ENCODE measurements around the gene PIK3R3.

Gene PIK3R3

GRCh38 chr1:46132529-46133180 is at the start of gene PIK3R3:
TSS of gene PIK3R3 (minus strand) at chr1:46132629. CDS start at chr1:46131952, 677 bp downstream.
- DNase-seq (ENCODE audit: low read depth): peak; percentile 85

GRCh38 chr1:46181343-46182260 is 49.2 kb upstream of the PIK3R3 start:
- DNase-seq (ENCODE audit: low read depth): no peak

- no peak for DNase-seq (ENCODE audit: low read depth)
Observed at GRCh38 chr1:46180082-46180616, 47.7 kb upstream of the PIK3R3 start.

- DNase-seq (ENCODE audit: low read depth): peak; percentile 37
Observed at GRCh38 chr1:46179138-46180081, 47.0 kb upstream of the PIK3R3 start.

- no peak for DNase-seq (ENCODE audit: low read depth)
Observed at GRCh38 chr1:46176211-46176865, 43.9 kb upstream of the PIK3R3 start, which contains the start of gene P3R3URF. TSS of gene P3R3URF (minus strand) at chr1:46176488. CDS start at chr1:46176471, 17 bp downstream.

GRCh38 chr1:46175243-46175642 is 42.8 kb upstream of the PIK3R3 start:
- DNase-seq (ENCODE audit: low read depth): no peak

GRCh38 chr1:46174448-46175231 is 42.2 kb upstream of the PIK3R3 start, which contains the start of gene TSPAN1:
TSS of gene TSPAN1 (plus strand) at chr1:46175087. CDS start at chr1:46181108, 6,021 bp downstream.
- DNase-seq (ENCODE audit: low read depth): no peak

GRCh38 chr1:46173361-46173856 is 41.0 kb upstream of the PIK3R3 start:
- no peak for DNase-seq (ENCODE audit: low read depth)

GRCh38 chr1:46172321-46172720 is 39.9 kb upstream of the PIK3R3 start:
- no peak for DNase-seq (ENCODE audit: low read depth)

- DNase-seq (ENCODE audit: low read depth): no peak
Observed at GRCh38 chr1:46171871-46172270, 39.4 kb upstream of the PIK3R3 start.

GRCh38 chr1:46171351-46171750 is 38.9 kb upstream of the PIK3R3 start:
- no peak for DNase-seq (ENCODE audit: low read depth)

GRCh38 chr1:46169811-46170454 is 37.5 kb upstream of the PIK3R3 start:
- DNase-seq (ENCODE audit: low read depth): no peak

- DNase-seq (ENCODE audit: low read depth): no peak
Observed at GRCh38 chr1:46168477-46168876, 36.0 kb upstream of the PIK3R3 start.

GRCh38 chr1:46166521-46167462 is 34.4 kb upstream of the PIK3R3 start:
- no peak for DNase-seq (ENCODE audit: low read depth)

GRCh38 chr1:46160212-46160611 is 27.8 kb upstream of the PIK3R3 start:
- DNase-seq (ENCODE audit: low read depth): no peak

GRCh38 chr1:46159516-46159915 is 27.1 kb upstream of the PIK3R3 start:
- no peak for DNase-seq (ENCODE audit: low read depth)

- no peak for DNase-seq (ENCODE audit: low read depth)
Observed at GRCh38 chr1:46158312-46159281, 26.2 kb upstream of the PIK3R3 start.

Measured in activated T-cell treated with anti-CD3 and anti-CD28 coated beads for 48 hours (primary cell).